ENCODE results near the gene LLGL2. TPM values are rescaled to one million over a fixed set of nuclear protein-coding genes. Genes with fewer than 3 reads are reported as not detected.
"Not testable (repeated sequence)": the region's sequence is repeated elsewhere in the genome, so short reads cannot be mapped to it uniquely, and the experiment has no call there.

LLGL2 gene
- total RNA-seq, 2 donors from 2014 or later, result 43.0 to 65.3 TPM

GRCh38 chr17:75592348-75593020 lies 67.0 kb downstream of the LLGL2 start:
- intact Hi-C loops (cut with DNase I), result no loop called here

GRCh38 chr17:75593430-75593829 lies 67.9 kb downstream of the LLGL2 start:
- intact Hi-C loops (cut with DNase I), result not testable (repeated sequence)
- 88% methylated on average over 9 of the region's 9 CpGs for WGBS

More at GRCh38 chr17:75592348-75593020, 67.0 kb downstream of the LLGL2 start:
- no peaks in the 10 kb centered on the region for H3K27me3 ChIP-seq (replicated peaks; ENCODE audit: insufficient read depth)
- H3K4me1 ChIP-seq (replicated peaks), result peaks cover 5% of the 10 kb centered on the region
- DNase-seq (ENCODE audit: low spot score), result no peak
- no peak overlapping the region for H3K27ac ChIP-seq
- TF ChIP-seq POLR2A (IDR thresholded peaks at IDR 0.05) (no peak), POLR2AphosphoS5 (IDR thresholded peaks at IDR 0.05) (no peak), CTCF (IDR thresholded peaks at IDR 0.05) (no peak)
- H3K36me3 ChIP-seq, result no peaks in the 10 kb centered on the region
- no peaks in the 10 kb centered on the region for H3K9me3 ChIP-seq
- H3K4me3 ChIP-seq, result no peak overlapping the region
- 89% methylated on average over 17 of the region's 17 CpGs for WGBS

GRCh38 chr17:75594499-75595283 lies 69.2 kb downstream of the LLGL2 start:
- H3K4me3 ChIP-seq, result no peak overlapping the region
- TF ChIP-seq POLR2AphosphoS5 (IDR thresholded peaks at IDR 0.05) (no peak), POLR2A (IDR thresholded peaks at IDR 0.05) (no peak), CTCF (IDR thresholded peaks at IDR 0.05) (no peak)
- intact Hi-C loops (cut with DNase I), result no loop called here
- no peaks in the 10 kb centered on the region for H3K27me3 ChIP-seq (replicated peaks; ENCODE audit: insufficient read depth)
- no peaks in the 10 kb centered on the region for H3K9me3 ChIP-seq
- peaks cover 2% of the 10 kb centered on the region for H3K4me1 ChIP-seq (replicated peaks)
- DNase-seq (ENCODE audit: low spot score), result no peak
- H3K36me3 ChIP-seq, result no peaks in the 10 kb centered on the region
- WGBS, result 72% methylated on average over 27 of the region's 28 CpGs
- H3K27ac ChIP-seq, result no peak overlapping the region

More at GRCh38 chr17:75593430-75593829, 67.9 kb downstream of the LLGL2 start:
- H3K27me3 ChIP-seq (replicated peaks; ENCODE audit: insufficient read depth); H3K27ac ChIP-seq; DNase-seq (ENCODE audit: low spot score); H3K36me3 ChIP-seq; H3K9me3 ChIP-seq; H3K4me3 ChIP-seq; H3K4me1 ChIP-seq (replicated peaks): not testable (repeated sequence)

- 75% methylated on average over 13 of the region's 13 CpGs for WGBS
- no peak for DNase-seq (ENCODE audit: low spot score)
- TF ChIP-seq POLR2A (IDR thresholded peaks at IDR 0.05) (no peak), POLR2AphosphoS5 (IDR thresholded peaks at IDR 0.05) (no peak), CTCF (IDR thresholded peaks at IDR 0.05) (no peak)
- H3K36me3 ChIP-seq, result no peaks in the 10 kb centered on the region
- no peaks in the 10 kb centered on the region for H3K9me3 ChIP-seq
- no peak overlapping the region for H3K4me3 ChIP-seq
- no peaks in the 10 kb centered on the region for H3K4me1 ChIP-seq (replicated peaks)
- H3K27me3 ChIP-seq (replicated peaks; ENCODE audit: insufficient read depth), result no peaks in the 10 kb centered on the region
- intact Hi-C loops (cut with DNase I), result no loop called here
- no peak overlapping the region for H3K27ac ChIP-seq
Observed at GRCh38 chr17:75595284-75595919, 69.9 kb downstream of the LLGL2 start.

- no peaks in the 10 kb centered on the region for H3K36me3 ChIP-seq
- TF ChIP-seq POLR2AphosphoS5 (IDR thresholded peaks at IDR 0.05), result no peak
- no peak for TF ChIP-seq POLR2A (IDR thresholded peaks at IDR 0.05)
- TF ChIP-seq CTCF (IDR thresholded peaks at IDR 0.05), result no peak
- H3K27me3 ChIP-seq (replicated peaks; ENCODE audit: insufficient read depth), result no peaks in the 10 kb centered on the region
- WGBS, result 79% methylated on average over 3 of the region's 6 CpGs
- H3K4me1 ChIP-seq (replicated peaks), result no peaks in the 10 kb centered on the region
- no peak overlapping the region for H3K27ac ChIP-seq
- no peak for DNase-seq (ENCODE audit: low spot score)
- intact Hi-C loops (cut with DNase I), result no loop called here
- H3K4me3 ChIP-seq, result no peak overlapping the region
- H3K9me3 ChIP-seq, result no peaks in the 10 kb centered on the region
Observed at GRCh38 chr17:75595920-75596313, 70.4 kb downstream of the LLGL2 start.
